HepG2 (cell line): ENCODE measurements around the gene SLC25A20. TPM values are rescaled to one million over a fixed set of nuclear protein-coding genes. Genes with fewer than 3 reads are reported as not detected.

Experiments
- AKNA ChIP-seq: sonication (generic); formaldehyde crosslinking; IDR thresholded peaks from 2 replicates; pipeline ENCODE4 v1.4.0; 2020; ENCODE audit warnings: missing genetic modification reagents, borderline replicate concordance
- DRAP1 ChIP-seq: IDR thresholded peaks from 2 replicates; pipeline ENCODE4 v1.6.1; 2016; ENCODE audit warnings: missing genetic modification reagents, missing compliant biosample characterization
- EP300 ChIP-seq, 3 experiments: sonication (generic) in 1 of 3; formaldehyde crosslinking in 1 of 3; IDR thresholded peaks; 2 replicates each; pipeline versions ENCODE4 v1.5.1 to v1.6.1; 2011 to 2020; ENCODE audit warnings: low read depth in 2 of 3, low read length in 2 of 3, borderline replicate concordance in 1 of 3, improper control_type of control experiment in 1 of 3, mild to moderate bottlenecking in 1 of 3, missing genetic modification reagents in 1 of 3, moderate library complexity in 1 of 3
- FOSL2 ChIP-seq: sonication (generic); formaldehyde crosslinking; IDR thresholded peaks from 2 replicates; pipeline ENCODE4 v1.4.0; 2020; ENCODE audit warnings: missing genetic modification reagents
- FOXC1 ChIP-seq: sonication (generic); formaldehyde crosslinking; IDR thresholded peaks from 2 replicates; pipeline ENCODE4 v1.8.0; 2022; ENCODE audit warnings: mild to moderate bottlenecking, missing genetic modification reagents, borderline replicate concordance
- FOXJ3 ChIP-seq: sonication (generic); formaldehyde crosslinking; IDR thresholded peaks from 2 replicates; pipeline ENCODE4 v1.4.0; 2020; ENCODE audit warnings: missing genetic modification reagents, mild to moderate bottlenecking, borderline replicate concordance
- ISL2 ChIP-seq: sonication (generic); formaldehyde crosslinking; IDR thresholded peaks from 2 replicates; pipeline ENCODE4 v1.5.0; 2020; ENCODE audit warnings: missing genetic modification reagents
- NCOA2 ChIP-seq: sonication (generic); formaldehyde crosslinking; IDR thresholded peaks from 2 replicates; pipeline ENCODE4 v1.8.0; 2022; ENCODE audit warnings: inconsistent platforms
- THAP7 ChIP-seq: sonication (generic); formaldehyde crosslinking; IDR thresholded peaks from 2 replicates; pipeline ENCODE4 v1.8.1; 2023; ENCODE audit warnings: mild to moderate bottlenecking, missing genetic modification reagents
- ZFP36 ChIP-seq: fragments of 150-350 bp; IDR thresholded peaks from 2 replicates; pipeline ENCODE4 v1.6.1; 2018; ENCODE audit warnings: borderline replicate concordance, low read length, low read depth; ENCODE audit not compliant: partially characterized antibody
- ZNF160 ChIP-seq: sonication (generic); formaldehyde crosslinking; IDR thresholded peaks from 2 replicates; pipeline ENCODE4 v1.8.0; 2022; ENCODE audit warnings: mild to moderate bottlenecking, inconsistent platforms, missing genetic modification reagents
- ZNF280B ChIP-seq: sonication (generic); formaldehyde crosslinking; IDR thresholded peaks from 2 replicates; pipeline ENCODE4 v1.5.0; 2020; ENCODE audit warnings: missing genetic modification reagents, mild to moderate bottlenecking, borderline replicate concordance
- ZNF563 ChIP-seq: sonication (generic); formaldehyde crosslinking; IDR thresholded peaks from 2 replicates; pipeline ENCODE4 v1.8.0; 2022; ENCODE audit warnings: mild to moderate bottlenecking, moderate library complexity, missing genetic modification reagents
- ZNF687 ChIP-seq: sonication (generic); formaldehyde crosslinking; IDR thresholded peaks from 2 replicates; pipeline ENCODE4 v1.5.1; 2020; ENCODE audit warnings: mild to moderate bottlenecking, missing genetic modification reagents, moderate library complexity
- polyA plus RNA-seq, 8 experiments: library from polyadenylated mRNA; depleted of rRNA in 3 of 8; stranded (reverse) in 7 of 8; unstranded in 1 of 8; fragments of >200 nt; fragmentation: Illumina TruSeq in 4 of 8; extraction: Trizol in 4 of 8; gene quantifications; 2 replicates each; pipeline versions ENCODE4 v1.2.1 to v1.2.3, GENCODE V29; 2011 to 2016; ENCODE audit warnings: low read depth in 4 of 8, missing spikeins in 1 of 8, mixed read lengths in 1 of 8; ENCODE audit not compliant: insufficient read depth in 1 of 8
- total RNA-seq, 5 experiments: library from RNA; depleted of rRNA; stranded (reverse); fragments of >200 nt; fragmentation: Illumina TruSeq; extraction: Trizol; gene quantifications; 2 replicates each; pipeline ENCODE4 v1.2.3, GENCODE V29; 2016; ENCODE audit warnings: low read depth in 1 of 5

Gene SLC25A20
- total and polyA plus RNA-seq, 2 of the 13 experiments (the other 11 are each of a cell fraction or from before 2014, with no cell fraction given), result 21.1 to 26.6 TPM

- TF ChIP-seq EP300 (IDR thresholded peaks at IDR 0.05; ENCODE audit: low read depth in 2 of 2, low read length in 2 of 2) (no peak), EP300 (CRISPR knock-in tag; IDR thresholded peaks at IDR 0.05; ENCODE audit: borderline replicate concordance) (no peak), FOXC1 (CRISPR knock-in tag) (peak; percentile 77), ZNF563 (peak; percentile 40; the same call in 1 of the 2 replicates), ZNF687 (CRISPR knock-in tag) (peak; percentile 87), FOSL2 (CRISPR knock-in tag) (no peak), AKNA (CRISPR knock-in tag) (no peak), ZNF280B (0 out of 2 replicates have a peak, but pooled peaks have one; percentile 15), NCOA2 (CRISPR knock-in tag) (peak; percentile 34), ISL2 (peak; percentile 52; the same call in 1 of the 2 replicates), FOXJ3 (no peak; the same call in 1 of the 2 replicates), ZNF160 (CRISPR knock-in tag) (0 out of 2 replicates have a peak, but pooled peaks have one; percentile 24), ZFP36 (peak; percentile 100), DRAP1 (CRISPR knock-in tag) (peak; percentile 32; the same call in 1 of the 2 replicates), THAP7 (CRISPR knock-in tag) (peak; percentile 97)
Observed at GRCh38 chr3:48898383-48899234, at the start of gene SLC25A20 (continued).
